Tibial nerve (tissue), 4 donors: ENCODE results near the gene DOK5.

ENCODE experiments used
- CTCF ChIP-seq, 5 experiments: fragments of 200-600 bp in 3 of 5; fragments of 450-650 bp in 2 of 5; sonication (generic) in 3 of 5; IDR thresholded peaks; one replicate each; pipeline ENCODE4 v1.5.1; 2016 to 2019; ENCODE audit warnings: antibody characterized with exemption in 5 of 5, mild to moderate bottlenecking in 3 of 5, moderate library complexity in 2 of 5
- EP300 ChIP-seq, 2 donors: sonication (generic); formaldehyde crosslinking; IDR thresholded peaks; one replicate each; pipeline ENCODE4 v1.6.1; 2017; ENCODE audit warnings: antibody characterized with exemption in 2 of 2, mild to moderate bottlenecking in 1 of 2
- POLR2A ChIP-seq, 2 donors: fragments of 450-650 bp; IDR thresholded peaks; one replicate each; pipeline ENCODE4 v1.6.1; 2017; ENCODE audit warnings: antibody characterized with exemption in 2 of 2, mild to moderate bottlenecking in 2 of 2, moderate library complexity in 2 of 2

GRCh38 chr20:54532573-54532972 lies 57.2 kb downstream of the DOK5 start:
- TF ChIP-seq EP300 (IDR thresholded peaks at IDR 0.05): no peak
- TF ChIP-seq CTCF (IDR thresholded peaks at IDR 0.05): no peak
- no peak for TF ChIP-seq POLR2A (IDR thresholded peaks at IDR 0.05)
